SKM-1 (cell line): ENCODE results near the gene UPP2.

Experiments used
- DNase-seq: peaks from one replicate; lab custom pipeline; 2025; ENCODE audit not compliant: unreplicated experiment; lab: John Stamatoyannopoulos, UW

Gene UPP2

DNA sequence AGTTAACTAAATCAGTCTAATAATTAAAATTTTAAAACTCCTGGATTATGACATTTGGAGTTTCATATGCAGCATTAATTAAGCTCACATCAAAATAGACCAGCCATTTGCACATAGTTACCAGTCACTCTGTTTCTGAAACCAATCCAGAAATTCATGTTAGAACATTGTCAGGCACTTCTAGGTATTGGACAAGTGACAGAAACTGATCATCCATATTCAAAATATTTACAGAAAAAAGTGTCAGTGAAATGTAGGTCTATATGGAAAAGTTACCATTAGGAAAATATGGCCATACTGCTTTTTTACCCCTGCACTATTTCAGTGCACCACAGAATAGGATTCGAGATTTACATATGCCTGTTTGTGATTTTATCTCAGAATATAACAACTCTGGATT lies 33.4 kb downstream of the UPP2 start:
- no peak for DNase-seq

DNA sequence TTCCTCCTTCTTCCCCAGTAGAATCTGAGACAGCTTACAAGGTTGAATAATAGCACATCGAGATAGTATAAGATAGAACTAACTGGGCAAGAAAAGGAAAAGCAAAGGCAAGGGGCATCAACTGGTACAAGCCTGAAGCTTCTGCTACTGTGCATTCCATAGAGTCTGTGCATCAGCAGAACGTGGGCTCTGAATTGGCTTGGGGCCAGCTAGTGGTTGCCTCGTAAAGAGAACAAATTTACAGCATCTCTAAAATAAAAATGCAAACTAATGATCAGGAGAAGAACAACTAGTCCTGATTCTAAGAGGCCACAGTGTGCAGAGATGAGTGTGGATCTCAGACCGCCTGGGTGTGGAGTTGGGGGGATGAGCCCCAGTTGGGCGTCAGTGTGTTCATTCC lies 36.6 kb downstream of the UPP2 start:
- no peak for DNase-seq

- DNase-seq = no peak
These were observed 38.5 kb downstream of the UPP2 start for GRCh38 chr2:158140201-158140600.

DNA sequence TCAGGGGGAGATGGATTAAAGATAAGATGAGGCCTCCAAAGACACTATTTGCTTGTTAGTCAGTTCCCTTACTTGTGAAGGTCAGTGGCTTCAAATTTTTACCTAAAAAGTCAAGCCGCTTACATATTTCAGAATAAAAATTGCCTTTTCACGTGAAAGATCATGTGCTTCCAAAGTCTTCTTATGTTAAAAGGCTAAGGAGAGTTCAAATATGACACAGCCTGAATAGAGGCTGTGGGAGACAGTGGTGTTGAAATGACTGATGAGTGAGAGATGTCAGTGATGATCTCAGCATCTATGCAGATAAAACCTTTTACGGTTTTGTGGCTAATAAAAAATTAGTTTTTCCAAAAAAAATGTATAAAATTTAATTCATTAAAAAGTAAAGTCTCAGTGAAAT lies 40.5 kb downstream of the UPP2 start:
- DNase-seq = no peak

GRCh38 chr2:158142568-158143332 lies 41.1 kb downstream of the UPP2 start:
- DNase-seq = peak; percentile 86

DNA sequence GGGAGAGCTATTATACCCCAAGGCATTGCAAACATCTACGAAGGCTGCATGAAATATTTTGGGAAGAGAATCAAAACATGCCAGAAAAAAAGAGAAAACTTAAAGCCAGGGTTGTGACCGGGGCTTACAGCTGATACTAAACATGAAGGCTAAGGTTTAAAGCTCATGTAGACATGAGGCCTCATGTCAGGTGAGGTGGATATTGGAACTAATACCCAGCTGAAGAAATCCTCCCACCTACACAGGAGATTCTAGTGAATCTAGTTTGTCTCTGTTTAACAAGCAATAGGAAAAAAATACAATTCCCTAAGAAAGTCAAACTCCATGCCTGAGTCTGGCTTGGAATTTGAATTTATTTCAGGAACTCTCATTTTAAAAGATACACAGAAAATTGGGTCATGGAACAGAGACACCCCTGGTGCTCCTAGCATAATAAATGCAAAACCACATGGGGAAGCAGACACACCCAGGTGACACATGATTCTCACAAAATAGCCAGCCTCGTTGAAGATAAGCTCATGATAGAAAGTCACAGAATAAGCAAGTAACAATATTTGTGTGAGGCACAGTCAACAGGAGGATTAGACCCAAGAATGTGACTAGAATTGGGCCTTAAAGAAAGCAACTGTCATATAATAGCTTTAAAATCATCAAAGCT lies 42.2 kb downstream of the UPP2 start:
- DNase-seq = no peak

DNA sequence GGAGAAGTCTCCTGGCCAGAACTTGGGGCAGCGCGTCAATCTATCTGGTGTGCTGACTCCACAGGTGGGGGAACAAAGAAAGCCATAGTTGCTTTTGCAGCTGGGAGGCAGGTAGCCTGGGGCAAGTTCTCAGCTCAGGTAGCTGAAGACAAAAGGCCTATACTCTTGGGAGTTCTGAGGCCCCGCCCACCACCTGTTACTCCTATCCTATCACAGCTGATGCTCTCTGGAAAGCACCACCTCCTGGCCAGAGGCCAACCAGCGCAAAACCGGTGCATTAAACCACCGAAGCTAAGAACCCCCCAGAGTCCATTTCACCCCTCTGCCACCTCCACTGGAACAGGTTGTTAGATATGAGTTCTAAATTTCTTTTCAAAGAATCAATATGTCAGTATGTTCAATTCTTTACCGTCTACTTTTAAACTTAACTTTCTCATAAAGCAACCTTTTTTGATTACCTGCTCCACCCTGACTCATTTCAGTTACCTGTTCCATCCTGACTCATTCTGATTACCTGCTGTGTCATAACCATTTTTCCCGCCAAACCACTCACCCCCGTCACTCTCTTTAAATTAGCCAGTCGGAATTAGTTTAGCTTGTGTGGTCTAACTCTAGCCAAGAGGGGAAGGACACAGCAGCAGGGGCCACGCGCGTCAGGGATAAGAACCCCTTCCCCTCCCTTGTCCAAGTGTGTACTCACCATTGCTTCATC lies 43.4 kb downstream of the UPP2 start:
- DNase-seq = no peak

- DNase-seq = no peak
These were observed 51.8 kb downstream of the UPP2 start for GRCh38 chr2:158153270-158154015.

- DNase-seq = no peak
These were observed 52.9 kb downstream of the UPP2 start for GRCh38 chr2:158154596-158154995.

- DNase-seq = no peak
These were observed 71.0 kb downstream of the UPP2 start for GRCh38 chr2:158172719-158173118.

DNA sequence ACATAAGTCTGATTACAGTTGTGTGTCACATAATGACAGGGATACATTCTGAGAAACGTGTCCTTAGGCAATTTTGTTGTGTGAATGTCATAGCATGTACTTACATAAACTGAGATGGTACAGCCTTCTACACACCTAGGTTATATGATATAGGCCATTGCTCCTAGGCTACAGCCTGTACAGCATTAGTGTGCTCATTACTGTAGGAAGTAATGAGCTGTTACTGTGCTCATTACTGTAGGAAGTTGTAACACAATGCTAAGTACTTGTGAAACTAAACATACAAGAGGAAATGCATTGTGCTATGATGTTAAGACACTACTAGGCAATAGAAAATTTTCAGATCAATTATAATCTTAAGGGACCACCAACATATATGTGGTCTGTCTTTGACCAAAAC lies 72.8 kb downstream of the UPP2 start:
- DNase-seq = no peak

GRCh38 chr2:158174956-158175355 lies 73.3 kb downstream of the UPP2 start:
- no peak for DNase-seq

GRCh38 chr2:158178646-158179045 lies 77.0 kb downstream of the UPP2 start:
- DNase-seq = no peak

DNA sequence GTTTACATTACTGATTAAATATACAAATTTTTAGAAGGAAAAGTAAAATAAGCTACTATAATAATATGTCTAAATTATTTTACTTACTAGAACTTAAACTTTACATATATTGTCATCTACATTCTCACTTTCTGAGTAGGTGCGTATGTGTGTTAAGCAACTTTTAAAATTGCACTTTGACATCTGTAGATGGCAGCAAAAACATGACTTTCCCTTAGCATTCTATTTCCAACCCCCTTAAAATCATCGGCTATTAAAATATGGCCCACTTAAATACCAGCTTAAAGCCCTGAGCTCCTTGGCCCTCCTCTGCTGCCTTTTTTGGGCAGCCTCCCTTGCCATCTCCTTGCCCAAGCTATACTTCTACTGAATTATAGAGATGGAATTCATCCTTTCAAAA lies 78.0 kb downstream of the UPP2 start:
- DNase-seq = no peak

DNA sequence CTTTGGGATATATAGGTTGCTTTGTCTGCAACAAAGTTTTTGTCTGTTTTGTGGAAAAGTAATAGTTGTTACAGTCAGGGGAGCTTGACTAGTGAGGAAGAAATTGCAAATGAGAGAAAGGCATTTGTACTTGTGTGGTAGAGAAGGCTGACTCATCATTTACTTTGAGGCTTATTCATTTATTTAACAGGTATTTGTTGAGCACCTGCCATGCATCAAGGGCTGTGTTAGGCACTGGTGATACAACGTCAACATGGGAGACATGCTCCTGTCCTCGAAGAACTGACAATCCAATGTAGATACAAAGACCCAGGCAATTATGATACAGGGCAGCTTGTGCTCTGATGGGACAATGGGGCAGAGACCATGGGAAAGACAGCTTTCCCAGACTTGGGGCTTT lies 79.5 kb downstream of the UPP2 start:
- no peak for DNase-seq

DNA sequence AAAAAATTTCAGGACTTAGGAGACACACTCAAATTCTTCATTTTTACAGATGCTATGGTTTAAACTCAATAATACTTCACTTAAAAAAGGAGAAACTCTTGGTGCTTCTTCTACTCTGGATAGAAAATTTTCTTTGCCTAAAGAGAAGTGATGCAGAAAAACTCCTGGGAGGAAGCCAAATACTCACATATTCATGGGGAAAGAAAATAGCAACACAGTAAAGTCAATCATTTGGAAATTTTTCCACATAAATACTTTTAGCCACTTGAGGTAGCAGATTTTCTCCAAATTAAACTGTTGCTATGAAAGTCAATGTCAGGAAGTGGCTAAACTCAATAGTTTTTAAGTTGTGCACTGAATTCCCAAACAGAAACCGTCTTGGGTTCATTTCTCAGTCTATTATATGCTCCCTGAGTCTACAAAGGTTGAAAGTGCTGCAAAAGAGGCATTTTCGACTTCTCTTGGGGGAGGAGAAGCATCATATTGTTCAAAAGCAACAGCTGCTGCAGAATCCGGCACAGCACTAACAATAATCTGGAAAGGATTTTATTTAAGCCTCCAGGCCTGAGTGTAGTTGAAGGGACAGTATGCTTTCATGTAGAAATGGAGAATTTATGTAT lies 81.1 kb downstream of the UPP2 start:
- no peak for DNase-seq

DNA sequence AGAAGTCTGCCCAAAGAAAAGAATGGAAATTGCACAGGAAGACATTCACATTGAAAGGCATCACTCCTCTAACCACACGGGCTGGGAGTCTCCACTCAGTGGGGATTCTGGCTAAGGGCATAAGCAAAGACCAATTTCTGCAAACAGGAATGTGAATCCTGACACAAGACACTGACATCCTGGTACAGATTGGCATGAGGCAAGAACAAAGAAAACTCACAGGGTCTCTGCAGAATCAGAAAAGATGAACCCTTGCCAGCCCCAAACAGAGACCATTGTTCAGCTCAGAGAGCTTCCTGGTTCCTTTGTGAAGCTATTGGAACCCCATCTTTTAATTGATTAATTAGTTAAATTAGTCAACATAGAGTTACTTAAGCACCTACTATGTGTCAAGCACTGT lies 82.3 kb downstream of the UPP2 start:
- DNase-seq = no peak

GRCh38 chr2:158184556-158185343 lies 83.1 kb downstream of the UPP2 start:
- no peak for DNase-seq
